Upper lobe of left lung (tissue), 6 donors: Measurements from ENCODE around the gene VWA1. TPM values are rescaled to one million over a fixed set of nuclear protein-coding genes. Genes with fewer than 3 reads are reported as not detected.
"Not testable (repeated sequence)": the region's sequence is repeated elsewhere in the genome, so short reads cannot be mapped to it uniquely, and the experiment has no call there.

Experiments
- ATAC-seq, 2 donors: fragments of 200-7000 bp; cut with Tn5 transposase; one replicate each; pipeline ENCODE4 v1.9.1; 2022; ENCODE audit warnings: mild to moderate bottlenecking in 2 of 2, moderate library complexity in 2 of 2; ENCODE audit not compliant: low FRiP score in 2 of 2
- DNase-seq, 2 donors: peaks; one replicate each; pipeline ENCODE4 v3.0.0-alpha.2; 2019 to 2020
- H3K27ac ChIP-seq, 4 donors: fragments of 200-600 bp; sonication (generic); one replicate each; pipeline ENCODE4 v1.5.1; 2016 to 2019
- H3K27me3 ChIP-seq, 4 donors: fragments of 200-600 bp; sonication (generic); one replicate each; pipeline ENCODE4 v1.5.1; 2017 to 2019
- H3K36me3 ChIP-seq, 4 donors: fragments of 200-600 bp; sonication (generic); one replicate each; pipeline ENCODE4 v1.5.1; 2016 to 2019
- H3K4me1 ChIP-seq, 4 donors: fragments of 200-600 bp; sonication (generic); one replicate each; pipeline ENCODE4 v1.5.1; 2018 to 2019
- H3K4me3 ChIP-seq, 4 donors: fragments of 200-600 bp; sonication (generic); one replicate each; pipeline ENCODE4 v1.5.1; 2017 to 2019; ENCODE audit warnings: mild to moderate bottlenecking in 2 of 4, moderate library complexity in 1 of 4
- H3K9me3 ChIP-seq, 4 donors: fragments of 200-600 bp; sonication (generic); one replicate each; pipeline ENCODE4 v1.5.1; 2018 to 2019
- EP300 ChIP-seq, 4 donors: sonication (generic); formaldehyde crosslinking; IDR thresholded peaks; one replicate each; pipeline ENCODE4 v1.5.1; 2017; ENCODE audit warnings: antibody characterized with exemption in 4 of 4, control low read depth in 2 of 4
- POLR2A ChIP-seq, 4 donors: fragments of 450-650 bp; IDR thresholded peaks; one replicate each; pipeline ENCODE4 v1.5.1; 2016 to 2017; ENCODE audit warnings: antibody characterized with exemption in 4 of 4, mild to moderate bottlenecking in 2 of 4
- POLR2AphosphoS5 ChIP-seq, 2 donors: sonication (generic); formaldehyde crosslinking; IDR thresholded peaks; one replicate each; pipeline ENCODE4 v1.5.1; 2017; ENCODE audit warnings: antibody characterized with exemption in 2 of 2
- WGBS, 2 donors: methylation state at CpG; one replicate each; pipeline ENCODE4 v1.1.5; 2017 to 2018; 5-methylcytosine and 5-hydroxymethylcytosine counted together
- total RNA-seq, 6 donors: library from RNA; depleted of rRNA in 4 of 6; stranded (reverse); fragments of >200 nt in 4 of 6; gene quantifications; one replicate each; pipeline versions ENCODE4 v1.1.0 to v1.2.1, GENCODE V29; 2016 to 2021
- TF ChIP-seq, protein P1 (sequence below), 6 experiments: fragments of 450-650 bp in 4 of 6; fragments of 200-600 bp in 2 of 6; sonication (generic) in 2 of 6; IDR thresholded peaks; one replicate each; pipeline ENCODE4 v1.5.1; 2016 to 2019; ENCODE audit warnings: antibody characterized with exemption in 6 of 6
- donor health status: DM: no; HTN: no; CAD: no; lungs with moderate emphysema.
- donor health status: DM: no; HTN: yes; CAD: no; lungs with severe emphysema.

Gene VWA1
- total RNA-seq, 6 donors from 2014 or later = 41.8 to 108 (median 62.5) TPM

DNA sequence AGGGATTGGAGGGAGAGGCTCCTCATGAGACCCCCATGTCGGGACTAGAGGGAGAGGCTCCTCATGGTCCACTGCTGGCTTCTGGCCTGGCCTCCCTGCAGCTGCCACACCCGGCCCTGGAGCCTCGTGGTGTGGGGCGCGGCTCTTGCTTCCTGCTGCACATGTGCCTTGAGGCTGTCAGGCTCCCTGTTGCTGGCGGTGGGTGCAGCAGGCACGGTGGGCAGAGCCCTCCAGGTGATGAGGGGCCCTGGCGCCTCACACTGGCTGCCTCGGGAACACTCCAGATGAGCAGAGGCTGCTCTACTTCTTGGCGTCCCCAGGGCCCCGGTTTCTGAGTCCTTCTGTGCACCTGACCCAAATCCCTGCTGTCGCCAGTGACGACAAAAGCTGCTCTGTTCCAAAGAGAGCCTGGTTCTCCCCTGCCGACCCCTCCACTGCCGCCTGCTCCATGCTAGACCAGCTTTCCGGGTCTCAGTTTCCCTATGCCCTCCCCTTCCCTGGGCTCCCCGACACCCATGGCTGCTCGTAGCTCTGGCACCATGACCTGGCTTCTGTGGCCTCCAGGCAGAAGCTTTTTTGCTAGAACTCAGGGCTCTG, 26.3 kb downstream of the VWA1 start:
- peaks cover 0 to 12% (median 8%) of the 10 kb centered on the region in 4 donors for H3K4me1 ChIP-seq
- H3K27me3 ChIP-seq = no peaks in the 10 kb centered on the region
- peak overlapping the region in 3 of 4 donors; percentile 26 to 40 (median 37) for H3K4me3 ChIP-seq
- peak overlapping the region; percentile 42 to 59 (median 53) for H3K27ac ChIP-seq
- TF ChIP-seq EP300 (IDR thresholded peaks at IDR 0.05) (no peak), POLR2AphosphoS5 (IDR thresholded peaks at IDR 0.05) (no peak), POLR2A (IDR thresholded peaks at IDR 0.05) (no peak)
- TF ChIP-seq, protein P1, sequence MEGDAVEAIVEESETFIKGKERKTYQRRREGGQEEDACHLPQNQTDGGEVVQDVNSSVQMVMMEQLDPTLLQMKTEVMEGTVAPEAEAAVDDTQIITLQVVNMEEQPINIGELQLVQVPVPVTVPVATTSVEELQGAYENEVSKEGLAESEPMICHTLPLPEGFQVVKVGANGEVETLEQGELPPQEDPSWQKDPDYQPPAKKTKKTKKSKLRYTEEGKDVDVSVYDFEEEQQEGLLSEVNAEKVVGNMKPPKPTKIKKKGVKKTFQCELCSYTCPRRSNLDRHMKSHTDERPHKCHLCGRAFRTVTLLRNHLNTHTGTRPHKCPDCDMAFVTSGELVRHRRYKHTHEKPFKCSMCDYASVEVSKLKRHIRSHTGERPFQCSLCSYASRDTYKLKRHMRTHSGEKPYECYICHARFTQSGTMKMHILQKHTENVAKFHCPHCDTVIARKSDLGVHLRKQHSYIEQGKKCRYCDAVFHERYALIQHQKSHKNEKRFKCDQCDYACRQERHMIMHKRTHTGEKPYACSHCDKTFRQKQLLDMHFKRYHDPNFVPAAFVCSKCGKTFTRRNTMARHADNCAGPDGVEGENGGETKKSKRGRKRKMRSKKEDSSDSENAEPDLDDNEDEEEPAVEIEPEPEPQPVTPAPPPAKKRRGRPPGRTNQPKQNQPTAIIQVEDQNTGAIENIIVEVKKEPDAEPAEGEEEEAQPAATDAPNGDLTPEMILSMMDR (IDR thresholded peaks at IDR 0.05) = no peak
- ATAC-seq (no peak), DNase-seq (peak in 1 of 2 donors; percentile 76)
- no peaks in the 10 kb centered on the region for H3K36me3 ChIP-seq
- WGBS, 2 donors = 70 to 77% methylated on average over 8 to 12 of the region's 18 CpGs
- H3K9me3 ChIP-seq = no peaks in the 10 kb centered on the region

DNA sequence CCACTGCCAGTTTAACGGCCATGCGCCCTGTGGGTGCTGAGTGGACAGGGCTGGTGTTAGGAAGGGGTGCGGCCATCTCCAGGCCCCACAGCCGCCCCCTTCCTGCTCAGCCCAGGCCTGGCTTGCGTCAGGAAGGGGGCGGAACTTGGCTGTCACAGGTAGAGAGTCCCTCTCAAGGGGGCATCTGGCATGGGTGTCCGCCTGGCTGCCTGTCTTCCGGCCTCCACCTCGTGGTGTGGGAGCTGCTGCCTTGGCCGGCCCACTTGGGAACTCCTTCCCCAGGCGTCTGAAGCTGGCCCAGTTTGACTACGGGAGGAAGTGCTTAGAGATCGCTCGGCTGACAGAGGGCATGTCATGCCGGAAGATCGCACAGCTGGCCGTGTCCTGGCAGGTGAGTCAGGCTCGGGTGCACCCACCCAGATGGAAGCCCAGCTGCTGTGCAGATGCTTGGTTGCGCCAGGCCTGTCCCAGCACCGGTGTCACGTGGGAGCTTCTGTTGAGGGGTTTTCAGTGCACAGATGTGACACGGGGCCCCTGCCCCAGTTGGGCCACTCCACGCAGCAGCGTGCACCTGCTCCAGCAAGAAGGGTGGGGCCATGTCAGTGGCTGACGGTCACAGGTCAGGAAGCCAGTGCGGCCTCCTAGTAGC, 27.0 kb downstream of the VWA1 start:
- Histone ChIP-seq H3K27me3 (no peaks in the 10 kb centered on the region), H3K27ac (peak overlapping the region; percentile 42 to 59 (median 53)), H3K36me3 (no peaks in the 10 kb centered on the region), H3K4me1 (peaks cover 0 to 12% (median 8%) of the 10 kb centered on the region in 4 donors), H3K4me3 (peak overlapping the region in 3 of 4 donors; percentile 26 to 40 (median 37)), H3K9me3 (no peaks in the 10 kb centered on the region)
- peak; percentile 81 to 83 for DNase-seq
- TF ChIP-seq EP300 (IDR thresholded peaks at IDR 0.05) = no peak
- peak in 1 of 4 donors; percentile 33 for TF ChIP-seq POLR2A (IDR thresholded peaks at IDR 0.05)
- peak; percentile 76 to 93 for ATAC-seq
- WGBS, 2 donors = 0 to 51% methylated on average over 2 to 25 of the region's 26 CpGs

DNA sequence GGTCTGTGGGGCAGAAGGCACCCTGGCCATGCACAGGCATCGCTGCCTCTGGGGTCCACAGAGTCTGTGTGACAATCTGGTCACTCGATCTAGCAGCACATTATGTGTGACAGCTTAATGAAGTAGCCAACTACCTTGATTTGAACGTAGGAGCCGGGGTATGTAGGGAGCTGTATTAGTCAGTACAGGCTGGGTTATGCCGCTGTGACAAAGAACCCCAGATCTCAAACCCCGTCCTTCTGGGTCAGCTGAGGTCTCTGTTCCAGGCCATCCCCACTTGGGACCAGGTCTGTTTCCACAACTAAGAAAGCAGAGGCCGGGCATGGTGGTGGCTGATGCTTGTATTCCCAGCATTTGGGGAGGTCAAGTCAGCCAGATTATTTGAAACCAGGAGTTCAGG, 27.8 kb downstream of the VWA1 start:
- DNase-seq (no peak), ATAC-seq (no peak)
- Histone ChIP-seq H3K9me3 (no peaks in the 10 kb centered on the region), H3K36me3 (no peaks in the 10 kb centered on the region), H3K27me3 (no peaks in the 10 kb centered on the region), H3K27ac (peak overlapping the region in 1 of 4 donors; percentile 42), H3K4me3 (no peak overlapping the region), H3K4me1 (peaks cover 0 to 12% (median 8%) of the 10 kb centered on the region in 4 donors)
- TF ChIP-seq, protein P1 (IDR thresholded peaks at IDR 0.05) = no peak
- TF ChIP-seq POLR2AphosphoS5 (IDR thresholded peaks at IDR 0.05) (no peak), EP300 (IDR thresholded peaks at IDR 0.05) (no peak), POLR2A (IDR thresholded peaks at IDR 0.05) (no peak)
- WGBS, 2 donors = 89 to 98% methylated on average over 5 to 7 of the region's 7 CpGs

DNA sequence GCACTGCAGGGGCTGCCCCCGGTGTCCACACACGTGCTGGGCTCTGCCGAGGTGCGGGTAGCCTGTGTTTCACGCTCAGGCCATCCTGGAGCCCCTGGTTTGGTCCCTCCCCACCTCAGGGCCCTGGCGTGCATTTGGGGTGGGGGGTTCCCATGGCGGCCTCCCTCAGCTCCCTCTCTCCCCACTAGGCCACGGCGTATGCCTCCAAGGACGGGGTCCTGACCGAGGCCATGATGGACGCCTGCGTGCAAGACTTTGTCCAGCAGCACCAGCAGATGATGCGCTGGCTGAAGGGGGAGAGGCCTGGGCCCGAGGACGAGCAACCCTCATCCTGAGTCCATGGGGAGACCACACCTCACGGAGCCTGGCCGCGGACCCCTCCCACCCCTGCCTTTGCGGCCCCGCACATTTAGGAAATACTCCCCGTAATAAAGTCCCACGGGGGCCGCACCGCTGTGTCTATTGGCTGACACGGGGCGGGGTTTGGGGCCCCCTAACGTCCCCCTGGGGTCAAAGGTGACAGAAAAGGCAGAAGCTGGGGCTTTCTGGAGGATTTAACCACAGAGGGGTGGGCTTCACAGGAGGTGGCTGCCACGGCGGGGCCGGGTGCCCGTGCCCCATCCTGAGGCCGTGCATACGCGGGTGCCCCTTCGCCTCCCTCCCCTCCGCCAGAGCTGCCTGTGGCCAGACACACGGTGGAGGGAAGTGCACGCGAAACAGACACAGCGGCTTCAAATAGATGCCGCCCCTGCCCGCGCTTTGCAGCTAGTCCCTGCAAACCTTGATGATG, 32.9 kb downstream of the VWA1 start:
- WGBS, 2 donors = 75 to 88% methylated on average over 4 to 12 of the region's 44 CpGs
- not testable (repeated sequence) for H3K27me3 ChIP-seq, H3K36me3 ChIP-seq, H3K9me3 ChIP-seq, H3K27ac ChIP-seq, H3K4me3 ChIP-seq, ATAC-seq
- DNase-seq = peak in 1 of 2 donors; percentile 70
- H3K4me1 ChIP-seq = peaks cover 14 to 20% (median 17%) of the 10 kb centered on the region in 4 donors

DNA sequence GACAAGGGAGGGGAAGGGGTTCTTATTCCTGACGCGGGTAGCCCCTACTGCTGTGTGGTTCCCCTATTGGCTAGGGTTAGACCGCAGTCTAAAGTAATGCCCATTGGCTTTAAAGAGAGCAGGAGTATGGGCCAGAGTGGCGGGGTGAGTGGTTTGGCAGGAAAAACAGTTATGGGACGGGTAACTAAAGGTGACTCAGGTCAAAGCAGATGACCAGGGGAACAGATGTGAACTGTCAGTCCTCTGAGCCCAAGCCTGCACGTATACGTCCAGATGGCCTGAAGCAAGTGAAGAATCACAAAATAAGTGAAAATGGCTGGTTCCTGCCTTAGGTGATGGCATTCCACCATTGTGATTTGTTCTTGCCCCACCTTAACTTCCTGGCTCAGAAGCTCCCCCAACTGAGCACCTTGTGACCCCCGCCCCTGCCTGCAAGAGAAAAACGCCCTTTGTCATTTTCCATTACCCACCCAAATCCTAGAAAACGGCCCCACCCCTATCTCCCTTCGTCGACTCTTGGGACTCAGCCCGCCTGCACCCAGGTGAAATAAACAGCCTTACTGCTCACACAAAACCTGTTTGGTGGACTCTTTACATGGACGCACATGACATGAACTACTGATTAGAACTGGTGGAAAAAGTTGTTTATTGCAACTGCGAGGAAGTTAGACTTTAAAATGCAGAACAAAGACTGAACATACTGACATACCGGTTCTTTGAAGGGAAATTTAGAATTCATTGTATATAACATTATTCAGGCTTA, 35.3 kb downstream of the VWA1 start:
- peaks cover 20 to 27% (median 21%) of the 10 kb centered on the region in 4 donors for H3K4me1 ChIP-seq
- no peaks in the 10 kb centered on the region for H3K27me3 ChIP-seq
- no peaks in the 10 kb centered on the region for H3K36me3 ChIP-seq
- H3K9me3 ChIP-seq = no peaks in the 10 kb centered on the region
- ATAC-seq = no peak
- H3K27ac ChIP-seq = peak overlapping the region; percentile 73 to 86 (median 80)
- no peak for DNase-seq
- TF ChIP-seq, protein P1 (IDR thresholded peaks at IDR 0.05) = no peak
- TF ChIP-seq POLR2A (IDR thresholded peaks at IDR 0.05) (no peak), POLR2AphosphoS5 (IDR thresholded peaks at IDR 0.05) (no peak), EP300 (IDR thresholded peaks at IDR 0.05) (no peak)
- peak overlapping the region; percentile 75 to 92 (median 84) for H3K4me3 ChIP-seq
- 13 to 23% methylated on average over 16 of the region's 16 CpGs for WGBS, 2 donors
